GM12891 (cell line): ENCODE measurements around the gene PHKA2.

Experiments
- DNase-seq: peaks from one replicate; pipeline ENCODE4 v3.0.0; 2011; ENCODE audit warnings: low spot score; ENCODE audit not compliant: insufficient read length
- FAIRE-seq: peaks from 2 replicates; lab custom pipeline; 2011; peaks lifted over from hg19 to GRCh38; lab: Jason Lieb, UNC
- PAX5 ChIP-seq: IDR thresholded peaks from 2 replicates; pipeline ENCODE4 v1.6.1; 2011; ENCODE audit warnings: low read length, moderate library complexity, mild to moderate bottlenecking; ENCODE audit not compliant: insufficient read depth, severe bottlenecking
- POLR2A ChIP-seq: IDR thresholded peaks from 2 replicates; pipeline ENCODE4 v1.6.1; 2011; ENCODE audit warnings: low read depth, low read length, control low read depth
- POLR2AphosphoS5 ChIP-seq: IDR thresholded peaks from 2 replicates; pipeline ENCODE4 v1.6.1; 2011; ENCODE audit warnings: low read depth, low read length, control low read depth
- POU2F2 ChIP-seq: IDR thresholded peaks from 2 replicates; pipeline ENCODE4 v1.6.1; 2011; ENCODE audit warnings: low read depth, mild to moderate bottlenecking, control low read depth, low read length, moderate library complexity
- SPI1 ChIP-seq: IDR thresholded peaks from 2 replicates; pipeline ENCODE4 v1.6.1; 2011; ENCODE audit warnings: low read depth, low read length, control low read depth
- TAF1 ChIP-seq: IDR thresholded peaks from 2 replicates; pipeline ENCODE4 v1.6.1; 2011; ENCODE audit warnings: low read depth, low read length, control low read depth

The PHKA2 gene

GRCh38 chrX:18944482-18944881, 39.4 kb downstream of the PHKA2 start:
- no peak for FAIRE-seq
- TF ChIP-seq SPI1 (no peak), POLR2AphosphoS5 (no peak), TAF1 (no peak), POLR2A (no peak), PAX5 (no peak), POU2F2 (no peak)
- DNase-seq = no peak

GRCh38 chrX:18941896-18942295, 42.0 kb downstream of the PHKA2 start:
- no peak for TF ChIP-seq PAX5
- no peak for TF ChIP-seq POLR2A
- no peak for TF ChIP-seq POU2F2
- no peak for TF ChIP-seq POLR2AphosphoS5
- no peak for TF ChIP-seq TAF1
- TF ChIP-seq SPI1 = no peak
- DNase-seq (no peak), FAIRE-seq (no peak)

- FAIRE-seq (no peak), DNase-seq (no peak)
These were observed 45.2 kb downstream of the PHKA2 start for GRCh38 chrX:18938710-18939109.

GRCh38 chrX:18937173-18937572, 46.7 kb downstream of the PHKA2 start:
- no peak for TF ChIP-seq TAF1
- no peak for TF ChIP-seq POU2F2
- DNase-seq (no peak), FAIRE-seq (no peak)

More at GRCh38 chrX:18938710-18939109, 45.2 kb downstream of the PHKA2 start:
- no peak for TF ChIP-seq SPI1

GRCh38 chrX:18935893-18936292, 48.0 kb downstream of the PHKA2 start:
- DNase-seq (no peak), FAIRE-seq (no peak)
- no peak for TF ChIP-seq PAX5
- TF ChIP-seq POU2F2 = no peak
- no peak for TF ChIP-seq POLR2AphosphoS5
- no peak for TF ChIP-seq SPI1
- no peak for TF ChIP-seq POLR2A

GRCh38 chrX:18934708-18935107, 49.2 kb downstream of the PHKA2 start:
- FAIRE-seq (no peak), DNase-seq (no peak)
- TF ChIP-seq POLR2A = no peak
- TF ChIP-seq POU2F2 = no peak
- TF ChIP-seq PAX5 = no peak
- TF ChIP-seq TAF1 = no peak
- TF ChIP-seq POLR2AphosphoS5 = no peak
- no peak for TF ChIP-seq SPI1

GRCh38 chrX:18933617-18934016, 50.3 kb downstream of the PHKA2 start:
- DNase-seq (no peak), FAIRE-seq (no peak)
- TF ChIP-seq POLR2AphosphoS5 = no peak
- TF ChIP-seq TAF1 = no peak
- no peak for TF ChIP-seq POU2F2

- TF ChIP-seq TAF1 = no peak
- TF ChIP-seq POLR2A = no peak
- TF ChIP-seq POU2F2 = no peak
- TF ChIP-seq SPI1 = no peak
- no peak for TF ChIP-seq PAX5
- TF ChIP-seq POLR2AphosphoS5 = no peak
- DNase-seq (no peak), FAIRE-seq (no peak)
These were observed 51.9 kb downstream of the PHKA2 start for GRCh38 chrX:18931972-18932371.

- FAIRE-seq (no peak), DNase-seq (no peak)
- no peak for TF ChIP-seq POLR2AphosphoS5
- TF ChIP-seq POLR2A = no peak
- TF ChIP-seq TAF1 = no peak
- no peak for TF ChIP-seq POU2F2
- TF ChIP-seq SPI1 = no peak
- no peak for TF ChIP-seq PAX5
These were observed 54.1 kb downstream of the PHKA2 start for GRCh38 chrX:18929775-18930174.

GRCh38 chrX:18927558-18927957, 56.4 kb downstream of the PHKA2 start:
- FAIRE-seq (no peak), DNase-seq (no peak)
- TF ChIP-seq POU2F2 (no peak), POLR2A (no peak), TAF1 (no peak), SPI1 (no peak), POLR2AphosphoS5 (no peak), PAX5 (no peak)

GRCh38 chrX:18924507-18925088, 59.3 kb downstream of the PHKA2 start:
- DNase-seq (no peak), FAIRE-seq (peak; percentile 16)
- TF ChIP-seq POU2F2 (no peak), POLR2A (no peak), TAF1 (no peak), SPI1 (no peak), PAX5 (no peak), POLR2AphosphoS5 (no peak)
